PC-3 (cell line): Measurements from ENCODE around the gene ADI1. TPM values are rescaled to one million over a fixed set of nuclear protein-coding genes. Genes with fewer than 3 reads are reported as not detected.

Source experiments
- ATAC-seq: fragments of 200-7000 bp; cut with Tn5 transposase; 2 replicates; pipeline ENCODE4 v1.9.1; 2020; ENCODE audit warnings: mild to moderate bottlenecking, moderate library complexity
- BruUV-seq: library from RNA; stranded (reverse); fragments of 400-500 nt; replicated peaks from 2 replicates; lab custom pipeline; 2021; lab: Mats Ljungman, UMichigan
- CTCF ChIA-PET: fragments of 300-600 bp; sonication (Branson Sonifier 250); formaldehyde crosslinking; loops from one replicate; lab custom pipeline; 2022; ENCODE audit warnings: antibody characterized with exemption; lab: Charles Lee
- POLR2A ChIA-PET: fragments of 300-600 bp; sonication (Branson Sonifier 250); formaldehyde crosslinking; loops from one replicate; lab custom pipeline; 2022; ENCODE audit warnings: antibody characterized with exemption; ENCODE audit not compliant: unreplicated experiment; lab: Charles Lee
- DNase-seq: peaks from one replicate; pipeline ENCODE4 v3.0.0-alpha.2; 2015
- H2AFZ ChIP-seq: fragments of 300-600 bp; sonication (generic); 2 replicates; pipeline ENCODE4 v1.6.0; 2016; ENCODE audit warnings: antibody characterized with exemption, low read length
- H3F3A ChIP-seq: fragments of 300-600 bp; sonication (generic); one replicate; pipeline ENCODE4 v1.6.0; 2017; ENCODE audit warnings: antibody characterized with exemption, low read length, control low read depth, mild to moderate bottlenecking; ENCODE audit not compliant: unreplicated experiment
- H3K27ac ChIP-seq: fragments of 300-600 bp; sonication (generic); 2 replicates; pipeline ENCODE4 v1.5.1; 2016; ENCODE audit warnings: mild to moderate bottlenecking, low read length
- H3K27me3 ChIP-seq: fragments of 300-600 bp; sonication (generic); 2 replicates; pipeline ENCODE4 v1.6.1; 2016; ENCODE audit warnings: low read length, mixed read lengths
- H3K36me3 ChIP-seq: fragments of 300-600 bp; sonication (generic); 2 replicates; pipeline ENCODE4 v1.6.1; 2016; ENCODE audit warnings: low read depth, mixed run types, low read length, mixed read lengths
- H3K4me1 ChIP-seq: fragments of 300-600 bp; sonication (generic); 2 replicates; pipeline ENCODE4 v1.5.1; 2016; ENCODE audit warnings: low read length; ENCODE audit not compliant: insufficient read depth
- H3K4me2 ChIP-seq: fragments of 300-600 bp; sonication (generic); 2 replicates; pipeline ENCODE4 v1.6.0; 2016; ENCODE audit warnings: low read length
- H3K4me3 ChIP-seq: fragments of 300-600 bp; sonication (generic); 2 replicates; pipeline ENCODE4 v1.5.1; 2016; ENCODE audit warnings: mild to moderate bottlenecking, low read length, mixed read lengths
- H3K79me2 ChIP-seq: fragments of 300-600 bp; sonication (generic); 2 replicates; pipeline ENCODE4 v1.6.1; 2017; ENCODE audit warnings: low read length, mixed read lengths
- H3K9ac ChIP-seq: fragments of 300-600 bp; sonication (generic); 2 replicates; pipeline ENCODE4 v1.6.0; 2016; ENCODE audit warnings: mild to moderate bottlenecking, low read length
- H3K9me2 ChIP-seq: fragments of 300-600 bp; sonication (generic); replicated peaks from 2 replicates; pipeline ENCODE4 v1.6.1; 2016; ENCODE audit warnings: mixed run types, low read length, mixed read lengths
- H3K9me3 ChIP-seq: fragments of 300-600 bp; sonication (generic); 2 replicates; pipeline ENCODE4 v1.6.1; 2016; ENCODE audit warnings: low read length, mixed read lengths
- H4K20me1 ChIP-seq: fragments of 300-600 bp; sonication (generic); 2 replicates; pipeline ENCODE4 v1.6.1; 2016; ENCODE audit warnings: low read length, mixed read lengths
- EZH2 ChIP-seq: fragments of 300-600 bp; sonication (generic); IDR thresholded peaks from one replicate; pipeline ENCODE4 v1.6.1; 2017; ENCODE audit warnings: antibody characterized with exemption, mild to moderate bottlenecking, low read length; ENCODE audit not compliant: unreplicated experiment
- EZH2phosphoT487 ChIP-seq: fragments of 300-600 bp; sonication (generic); IDR thresholded peaks from 2 replicates; pipeline ENCODE4 v1.6.1; 2018; ENCODE audit warnings: mild to moderate bottlenecking, antibody characterized with exemption, low read length, borderline replicate concordance
- intact Hi-C: fragments of 100-400 bp; cut with micrococcal nuclease; formaldehyde crosslinking; loops from 2 replicates; pipeline ENCODE4 v1.9.0; 2023
- total RNA-seq: library from RNA; depleted of rRNA; stranded (reverse); fragments of >200 nt; gene quantifications from 2 replicates; pipeline ENCODE4 v1.2.3, GENCODE V29; 2014
- TF ChIP-seq, protein P1 (sequence below): fragments of 300-600 bp; sonication (generic); conservative IDR thresholded peaks from 2 replicates; pipeline ENCODE4 v1.5.1; 2017; ENCODE audit warnings: antibody characterized with exemption, low read depth, mild to moderate bottlenecking, low read length

ADI1 gene
- total RNA-seq, 1 experiment from 2014 or later = 97.8 TPM

DNA sequence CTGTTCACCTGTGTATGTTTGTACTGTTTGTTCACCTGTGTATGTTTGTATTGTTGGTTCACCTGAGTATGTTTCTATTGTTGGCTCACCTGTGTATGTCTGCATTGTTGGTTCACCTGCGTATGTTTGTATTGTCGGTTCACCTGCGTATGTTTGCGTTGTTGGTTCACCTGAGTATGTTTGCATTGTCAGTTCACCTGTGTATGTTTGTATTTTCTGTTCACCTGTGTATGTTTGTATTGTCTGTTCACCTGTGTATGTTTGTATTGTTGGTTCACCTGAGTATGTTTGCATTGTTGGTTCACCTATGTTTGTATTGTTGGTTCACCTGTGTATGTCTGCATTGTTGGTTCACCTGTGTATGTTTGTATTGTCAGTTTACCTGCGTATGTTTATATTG lies 14.6 kb downstream of the ADI1 start:
- no TSS peak for BruUV-seq
- no peaks in the 10 kb centered on the region for H3K4me1 ChIP-seq
- H3K4me3 ChIP-seq = no peak overlapping the region
- no peak for DNase-seq
- no peaks in the 10 kb centered on the region for H3K9me2 ChIP-seq
- no peak overlapping the region for H3K4me2 ChIP-seq
- ATAC-seq = no peak
- H3F3A ChIP-seq = no peaks in the 10 kb centered on the region
- H3K27me3 ChIP-seq = no peaks in the 10 kb centered on the region
- peaks cover 31% of the 10 kb centered on the region for H3K36me3 ChIP-seq
- ChIA-PET POLR2A (no interaction called here), CTCF (no interaction called here)
- H3K27ac ChIP-seq = no peak overlapping the region
- no peak overlapping the region for H3K9ac ChIP-seq
- H3K9me3 ChIP-seq = no peaks in the 10 kb centered on the region
- H3K79me2 ChIP-seq = peaks cover 12% of the 10 kb centered on the region; the same call in 1 of the 2 replicates
- no peaks in the 10 kb centered on the region for H4K20me1 ChIP-seq
- intact Hi-C loops = no loop called here
- TF ChIP-seq, protein P1, sequence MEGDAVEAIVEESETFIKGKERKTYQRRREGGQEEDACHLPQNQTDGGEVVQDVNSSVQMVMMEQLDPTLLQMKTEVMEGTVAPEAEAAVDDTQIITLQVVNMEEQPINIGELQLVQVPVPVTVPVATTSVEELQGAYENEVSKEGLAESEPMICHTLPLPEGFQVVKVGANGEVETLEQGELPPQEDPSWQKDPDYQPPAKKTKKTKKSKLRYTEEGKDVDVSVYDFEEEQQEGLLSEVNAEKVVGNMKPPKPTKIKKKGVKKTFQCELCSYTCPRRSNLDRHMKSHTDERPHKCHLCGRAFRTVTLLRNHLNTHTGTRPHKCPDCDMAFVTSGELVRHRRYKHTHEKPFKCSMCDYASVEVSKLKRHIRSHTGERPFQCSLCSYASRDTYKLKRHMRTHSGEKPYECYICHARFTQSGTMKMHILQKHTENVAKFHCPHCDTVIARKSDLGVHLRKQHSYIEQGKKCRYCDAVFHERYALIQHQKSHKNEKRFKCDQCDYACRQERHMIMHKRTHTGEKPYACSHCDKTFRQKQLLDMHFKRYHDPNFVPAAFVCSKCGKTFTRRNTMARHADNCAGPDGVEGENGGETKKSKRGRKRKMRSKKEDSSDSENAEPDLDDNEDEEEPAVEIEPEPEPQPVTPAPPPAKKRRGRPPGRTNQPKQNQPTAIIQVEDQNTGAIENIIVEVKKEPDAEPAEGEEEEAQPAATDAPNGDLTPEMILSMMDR = no peak
- TF ChIP-seq EZH2 (no peak), EZH2phosphoT487 (no peak)
- no peak overlapping the region for H2AFZ ChIP-seq

DNA sequence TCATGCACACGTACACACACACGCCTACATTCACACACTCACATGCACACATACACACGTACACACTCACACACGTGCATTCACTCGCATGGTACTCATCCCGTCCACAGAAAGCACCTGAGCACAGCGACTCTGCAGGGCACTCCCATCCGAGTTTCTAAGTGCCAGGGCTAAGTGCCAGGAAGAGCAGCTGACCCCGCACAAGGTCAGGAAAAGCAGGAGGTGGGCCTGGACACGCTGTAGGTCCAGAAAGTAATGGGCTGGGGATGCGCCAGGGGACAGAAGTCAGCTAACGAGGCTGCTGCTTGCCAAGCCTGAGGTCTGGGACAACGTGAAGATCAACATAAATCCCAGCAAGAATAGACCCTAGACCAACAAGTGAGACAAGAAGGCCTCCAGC lies 15.8 kb downstream of the ADI1 start:
- no peak overlapping the region for H3K4me3 ChIP-seq
- no peak overlapping the region for H2AFZ ChIP-seq
- no peaks in the 10 kb centered on the region for H3K27me3 ChIP-seq
- H3K36me3 ChIP-seq = peaks cover 34% of the 10 kb centered on the region; the same call in 1 of the 2 replicates
- CTCF ChIA-PET = no interaction called here
- no peak for DNase-seq
- POLR2A ChIA-PET = no interaction called here
- peaks cover 12% of the 10 kb centered on the region; the same call in 1 of the 2 replicates for H3K79me2 ChIP-seq
- H3K4me1 ChIP-seq = no peaks in the 10 kb centered on the region
- H3K9me2 ChIP-seq = no peaks in the 10 kb centered on the region
- no peak overlapping the region for H3K9ac ChIP-seq
- TF ChIP-seq EZH2 = no peak
- TF ChIP-seq, protein P1 = no peak
- no peak for TF ChIP-seq EZH2phosphoT487
- ATAC-seq = no peak
- no peaks in the 10 kb centered on the region for H3F3A ChIP-seq
- no peaks in the 10 kb centered on the region for H4K20me1 ChIP-seq
- H3K27ac ChIP-seq = no peak overlapping the region
- intact Hi-C loops = no loop called here
- H3K9me3 ChIP-seq = no peaks in the 10 kb centered on the region
- BruUV-seq = no TSS peak
- H3K4me2 ChIP-seq = no peak overlapping the region

DNA sequence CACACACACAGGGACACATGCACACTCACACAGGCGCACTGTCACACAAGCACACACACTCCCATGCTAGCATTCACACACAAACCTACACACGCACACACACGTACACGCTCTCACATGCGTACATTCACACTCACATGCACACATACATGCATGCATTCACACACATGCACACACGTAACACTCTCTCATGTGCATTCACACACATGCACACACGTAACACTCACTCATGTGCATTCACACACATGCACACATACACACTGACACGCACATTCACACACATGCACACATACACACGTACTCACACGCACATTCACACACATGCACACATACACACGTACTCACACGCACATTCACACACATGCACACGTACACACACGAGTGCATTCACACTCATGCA lies 16.3 kb downstream of the ADI1 start:
- DNase-seq (no peak), ATAC-seq (no peak)
- intact Hi-C loops = no loop called here
- no peak overlapping the region for H3K9ac ChIP-seq
- H2AFZ ChIP-seq = no peak overlapping the region
- H3K4me2 ChIP-seq = no peak overlapping the region
- H3F3A ChIP-seq = no peaks in the 10 kb centered on the region
- no peaks in the 10 kb centered on the region for H4K20me1 ChIP-seq
- no peaks in the 10 kb centered on the region for H3K27me3 ChIP-seq
- POLR2A ChIA-PET = no interaction called here
- no peak overlapping the region for H3K27ac ChIP-seq
- CTCF ChIA-PET = no interaction called here
- TF ChIP-seq EZH2 (no peak), EZH2phosphoT487 (no peak)
- TF ChIP-seq, protein P1 = no peak
- H3K4me1 ChIP-seq = no peaks in the 10 kb centered on the region
- no peak overlapping the region for H3K4me3 ChIP-seq
- H3K9me2 ChIP-seq = no peaks in the 10 kb centered on the region
- H3K79me2 ChIP-seq = peaks cover 12% of the 10 kb centered on the region; the same call in 1 of the 2 replicates
- no peaks in the 10 kb centered on the region for H3K9me3 ChIP-seq
- peaks cover 36% of the 10 kb centered on the region; the same call in 1 of the 2 replicates for H3K36me3 ChIP-seq
- no TSS peak for BruUV-seq
